ENCODE data around the gene LBX2. TPM values are rescaled to one million over a fixed set of nuclear protein-coding genes. Genes with fewer than 3 reads are reported as not detected.

The LBX2 gene
- total and polyA plus RNA-seq, 10 of the 15 experiments (the other 5 are each of a cell fraction or from before 2014, with no cell fraction given): 0.08 to 4.0 (median 0.27) TPM

DNA sequence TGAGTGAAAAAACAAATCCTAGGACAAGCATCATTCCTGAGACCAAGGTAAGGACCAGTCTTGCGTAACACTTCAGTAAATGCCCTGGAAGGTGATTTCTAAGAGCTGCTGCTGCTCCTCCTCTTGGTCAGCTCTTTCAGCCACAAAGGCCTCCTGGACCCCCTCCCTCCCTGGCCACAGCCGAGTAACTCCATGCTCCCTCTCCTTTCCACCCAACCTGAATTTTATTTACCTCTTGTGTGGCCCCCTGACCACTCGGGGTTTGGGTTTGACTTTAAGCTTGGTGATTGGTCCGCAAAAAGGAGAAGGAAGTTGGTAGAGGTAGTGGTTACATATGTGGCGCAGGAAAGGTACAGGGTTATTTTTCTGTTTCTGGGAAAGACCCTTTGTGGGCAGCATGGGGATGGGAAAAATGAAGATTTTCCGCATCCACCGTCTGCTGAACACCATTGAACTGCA is 39.5 kb upstream of the LBX2 start (continued):
- TF ChIP-seq CREB1 (IDR thresholded peaks at IDR 0.05; ENCODE audit: low read depth) (peak; percentile 30; the same call in 1 of the 2 replicates), NR2F1 (conservative IDR thresholded peaks at IDR 0.05) (0 out of 2 replicates have a peak, but pooled peaks have one; percentile 16), RUNX3 (IDR thresholded peaks at IDR 0.05; ENCODE audit: low read length) (peak; percentile 96), CREM (IDR thresholded peaks at IDR 0.05; ENCODE audit: low read depth) (peak; percentile 64; the same call in 1 of the 2 replicates), EED (IDR thresholded peaks at IDR 0.05; ENCODE audit: low read depth) (peak; percentile 86), ZBED1 (IDR thresholded peaks at IDR 0.05; ENCODE audit: borderline replicate concordance) (peak; percentile 41; the same call in 1 of the 2 replicates), MTA2 (IDR thresholded peaks at IDR 0.05; ENCODE audit: low read depth) (peak; percentile 35; the same call in 1 of the 2 replicates), TBL1XR1 (IDR thresholded peaks at IDR 0.05; ENCODE audit: low read depth, low read length) (no peak), MTA3 (IDR thresholded peaks at IDR 0.05; ENCODE audit: borderline replicate concordance, low read length) (peak; percentile 54; the same call in 1 of the 2 replicates), PML (IDR thresholded peaks at IDR 0.05; ENCODE audit: low read length) (no peak), EP300 (IDR thresholded peaks at IDR 0.05; ENCODE audit: borderline replicate concordance in 1 of 2, control insufficient read depth in 1 of 2, low read depth in 2 of 2, low read length in 2 of 2) (peak in 1 of 2 experiments; percentile 35; a peak in 1 of 4 replicates), HSF1 (IDR thresholded peaks at IDR 0.05; ENCODE audit: low read depth, low read length) (no peak), FOXM1 (IDR thresholded peaks at IDR 0.05; ENCODE audit: low read depth, low read length) (0 out of 2 replicates have a peak, but pooled peaks have one; percentile 60), IKZF1 (conservative IDR thresholded peaks at IDR 0.05) (peak; percentile 88), CBFB (IDR thresholded peaks at IDR 0.05; ENCODE audit: low read depth) (peak; percentile 69), NBN (IDR thresholded peaks at IDR 0.05) (no peak), IRF4 (IDR thresholded peaks at IDR 0.05; ENCODE audit: low read depth, low read length) (0 out of 2 replicates have a peak, but pooled peaks have one; percentile 26), E4F1 (IDR thresholded peaks at IDR 0.05; ENCODE audit: borderline replicate concordance, partially characterized antibody) (no peak), JUNB (IDR thresholded peaks at IDR 0.05) (peak; percentile 67), SKIL (IDR thresholded peaks at IDR 0.05; ENCODE audit: low read depth, poor library complexity, severe bottlenecking) (peak; percentile 20), IKZF2 (IDR thresholded peaks at IDR 0.05) (peak; percentile 90 to 91)
- TF ChIP-seq, protein P1, sequence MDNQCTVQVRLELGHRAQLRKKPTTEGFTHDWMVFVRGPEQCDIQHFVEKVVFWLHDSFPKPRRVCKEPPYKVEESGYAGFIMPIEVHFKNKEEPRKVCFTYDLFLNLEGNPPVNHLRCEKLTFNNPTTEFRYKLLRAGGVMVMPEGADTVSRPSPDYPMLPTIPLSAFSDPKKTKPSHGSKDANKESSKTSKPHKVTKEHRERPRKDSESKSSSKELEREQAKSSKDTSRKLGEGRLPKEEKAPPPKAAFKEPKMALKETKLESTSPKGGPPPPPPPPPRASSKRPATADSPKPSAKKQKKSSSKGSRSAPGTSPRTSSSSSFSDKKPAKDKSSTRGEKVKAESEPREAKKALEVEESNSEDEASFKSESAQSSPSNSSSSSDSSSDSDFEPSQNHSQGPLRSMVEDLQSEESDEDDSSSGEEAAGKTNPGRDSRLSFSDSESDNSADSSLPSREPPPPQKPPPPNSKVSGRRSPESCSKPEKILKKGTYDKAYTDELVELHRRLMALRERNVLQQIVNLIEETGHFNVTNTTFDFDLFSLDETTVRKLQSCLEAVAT (IDR thresholded peaks at IDR 0.05): 0 out of 2 replicates have a peak, but pooled peaks have one; percentile 46
